GM12878 (cell line): ENCODE results near the gene CCNJL. TPM values are rescaled to one million over a fixed set of nuclear protein-coding genes. Genes with fewer than 3 reads are reported as not detected.

Experiments used
- ATF7 ChIP-seq: fragments of 450-650 bp; IDR thresholded peaks from 2 replicates; pipeline ENCODE4 v1.6.1; 2016; ENCODE audit warnings: low read depth, mild to moderate bottlenecking
- CHD2 ChIP-seq: IDR thresholded peaks from 2 replicates; pipeline ENCODE4 v1.6.1; 2011; ENCODE audit warnings: low read depth, low read length, improper control_type of control experiment, borderline replicate concordance
- DPF2 ChIP-seq: fragments of 450-650 bp; IDR thresholded peaks from 2 replicates; pipeline ENCODE4 v1.6.1; 2017; ENCODE audit warnings: mild to moderate bottlenecking
- EP300 ChIP-seq, 2 experiments: fragments of 150-350 bp in 1 of 2; IDR thresholded peaks; 2 replicates each; pipeline ENCODE4 v1.6.1; 2011 to 2012; ENCODE audit warnings: low read depth in 2 of 2, low read length in 2 of 2, borderline replicate concordance in 1 of 2, improper control_type of control experiment in 1 of 2, inconsistent platforms in 1 of 2; ENCODE audit not compliant: control insufficient read depth in 1 of 2
- IKZF1 ChIP-seq: fragments of 450-650 bp; conservative IDR thresholded peaks from 2 replicates; pipeline ENCODE4 v1.6.1; 2017; ENCODE audit warnings: antibody characterized with exemption, mild to moderate bottlenecking
- MTA2 ChIP-seq: fragments of 450-650 bp; IDR thresholded peaks from 2 replicates; pipeline ENCODE4 v1.6.1; 2016; ENCODE audit warnings: low read depth, mild to moderate bottlenecking, moderate library complexity
- PKNOX1 ChIP-seq: fragments of 450-650 bp; IDR thresholded peaks from 2 replicates; pipeline ENCODE4 v1.6.1; 2016; ENCODE audit warnings: mild to moderate bottlenecking
- RCOR1 ChIP-seq: conservative IDR thresholded peaks from 2 replicates; pipeline ENCODE4 v1.6.1; 2012; ENCODE audit warnings: low read depth, low read length, improper control_type of control experiment
- SPI1 ChIP-seq: IDR thresholded peaks from 2 replicates; pipeline ENCODE4 v1.6.1; 2011; ENCODE audit warnings: low read depth, mild to moderate bottlenecking, low read length, moderate library complexity, borderline replicate concordance; ENCODE audit not compliant: insufficient read depth
- ZBTB33 ChIP-seq: fragments of 450-650 bp; IDR thresholded peaks from 2 replicates; pipeline ENCODE4 v1.6.1; 2017; ENCODE audit warnings: mild to moderate bottlenecking
- polyA plus RNA-seq, 11 experiments: library from polyadenylated mRNA; depleted of rRNA in 4 of 11; unstranded in 6 of 11; stranded (reverse) in 5 of 11; fragments of >200 nt; fragmentation: Nextera tagmentation in 4 of 11; fragmentation: Illumina TruSeq in 1 of 11; extraction: Ambion mirVana in 4 of 11; extraction: Trizol in 1 of 11; gene quantifications; 1 replicate in 1 of 11; 2 replicates in 10 of 11; pipeline versions ENCODE4 v1.2.1 to v1.2.3, GENCODE V29; 2011 to 2016; ENCODE audit warnings: inconsistent platforms in 2 of 11, missing spikeins in 2 of 11, low read depth in 1 of 11
- total RNA-seq, 4 experiments: library from RNA; depleted of rRNA in 3 of 4; stranded (reverse); fragments of >200 nt in 3 of 4; fragmentation: Illumina TruSeq in 1 of 4; extraction: Trizol in 1 of 4; gene quantifications; 2 replicates each; pipeline versions ENCODE4 v1.2.1 to v1.2.3, GENCODE V29; 2013 to 2021

The CCNJL gene
- total and polyA plus RNA-seq, 10 of the 15 experiments (the other 5 are each of a cell fraction or from before 2014, with no cell fraction given): 0.09 to 0.20 (median 0.10) TPM; not detected in 7

- 0 out of 2 replicates have a peak, but pooled peaks have one; percentile 49 for TF ChIP-seq ATF7
- TF ChIP-seq MTA2: peak; percentile 46; the same call in 1 of the 2 replicates
- TF ChIP-seq PKNOX1: 0 out of 2 replicates have a peak, but pooled peaks have one; percentile 18
- peak; percentile 72 for TF ChIP-seq IKZF1
- peak; percentile 11 to 52; a peak in 2 of 4 replicates for TF ChIP-seq EP300 (IDR thresholded peaks at IDR 0.05; ENCODE audit: borderline replicate concordance in 1 of 2, control insufficient read depth in 1 of 2, low read depth in 2 of 2, low read length in 2 of 2)
- TF ChIP-seq SPI1: peak; percentile 83
- no peak for TF ChIP-seq CHD2
- peak; percentile 15 for TF ChIP-seq DPF2
- no peak for TF ChIP-seq RCOR1
- TF ChIP-seq ZBTB33: peak; percentile 77
- TF ChIP-seq, all 136 proteins: peak for 17
Measured at GRCh38 chr5:160230686-160231527, 81.5 kb downstream of the CCNJL start (continued).
